Measurements from ENCODE around the gene DOCK7.

DNA sequence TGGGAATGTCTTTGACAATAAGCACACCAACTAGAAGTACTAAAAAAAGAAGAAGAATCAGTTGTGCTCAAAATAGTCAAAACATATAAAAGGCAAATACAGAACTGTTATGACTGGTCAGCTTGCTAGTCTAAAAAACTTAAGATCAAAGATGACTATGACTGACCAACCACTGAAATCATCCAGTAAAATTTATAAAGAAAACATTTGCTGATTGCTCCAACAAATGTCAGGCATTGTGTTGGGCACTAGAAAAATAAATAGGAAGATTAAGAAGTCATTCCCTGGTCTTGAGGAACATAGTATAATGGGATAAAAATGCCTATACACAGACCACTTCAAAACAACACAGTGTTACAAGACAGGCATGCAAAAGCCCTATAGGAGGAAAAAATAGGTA is 100.2 kb downstream of the DOCK7 start:
- TF ChIP-seq, protein P1, sequence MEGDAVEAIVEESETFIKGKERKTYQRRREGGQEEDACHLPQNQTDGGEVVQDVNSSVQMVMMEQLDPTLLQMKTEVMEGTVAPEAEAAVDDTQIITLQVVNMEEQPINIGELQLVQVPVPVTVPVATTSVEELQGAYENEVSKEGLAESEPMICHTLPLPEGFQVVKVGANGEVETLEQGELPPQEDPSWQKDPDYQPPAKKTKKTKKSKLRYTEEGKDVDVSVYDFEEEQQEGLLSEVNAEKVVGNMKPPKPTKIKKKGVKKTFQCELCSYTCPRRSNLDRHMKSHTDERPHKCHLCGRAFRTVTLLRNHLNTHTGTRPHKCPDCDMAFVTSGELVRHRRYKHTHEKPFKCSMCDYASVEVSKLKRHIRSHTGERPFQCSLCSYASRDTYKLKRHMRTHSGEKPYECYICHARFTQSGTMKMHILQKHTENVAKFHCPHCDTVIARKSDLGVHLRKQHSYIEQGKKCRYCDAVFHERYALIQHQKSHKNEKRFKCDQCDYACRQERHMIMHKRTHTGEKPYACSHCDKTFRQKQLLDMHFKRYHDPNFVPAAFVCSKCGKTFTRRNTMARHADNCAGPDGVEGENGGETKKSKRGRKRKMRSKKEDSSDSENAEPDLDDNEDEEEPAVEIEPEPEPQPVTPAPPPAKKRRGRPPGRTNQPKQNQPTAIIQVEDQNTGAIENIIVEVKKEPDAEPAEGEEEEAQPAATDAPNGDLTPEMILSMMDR (IDR thresholded peaks at IDR 0.05) = no peak
- no peak for TF ChIP-seq POLR2A (IDR thresholded peaks at IDR 0.05)
